Loucy (cell line): Measurements from ENCODE around the gene AKT1S1.
A peak's percentile ranks its signal among the peaks of the same experiment; 100 is the strongest.

Experiments used
- H2AFZ ChIP-seq: fragments of 200-600 bp; sonication (generic); 2 replicates; pipeline ENCODE4 v1.6.0; 2016; ENCODE audit warnings: antibody characterized with exemption, mild to moderate bottlenecking, low read length, moderate library complexity
- H3F3A ChIP-seq: fragments of 200-600 bp; 2 replicates; pipeline ENCODE4 v1.6.0; 2016; ENCODE audit warnings: antibody characterized with exemption, low read depth, mild to moderate bottlenecking
- H3K27me3 ChIP-seq: fragments of 200-600 bp; sonication (generic); 2 replicates; pipeline ENCODE4 v1.6.1; 2014; ENCODE audit warnings: low read length, mild to moderate bottlenecking; ENCODE audit not compliant: insufficient read depth, poor library complexity, severe bottlenecking
- H3K36me3 ChIP-seq: fragments of 200-600 bp; sonication (generic); 2 replicates; pipeline ENCODE4 v1.6.1; 2016; ENCODE audit warnings: low read length; ENCODE audit not compliant: insufficient read depth
- H3K4me1 ChIP-seq: fragments of 200-600 bp; sonication (generic); 2 replicates; pipeline ENCODE4 v1.5.1; 2014; ENCODE audit warnings: low read length, mild to moderate bottlenecking; ENCODE audit not compliant: insufficient read depth, poor library complexity, severe bottlenecking
- H3K4me2 ChIP-seq: fragments of 200-600 bp; sonication (generic); 2 replicates; pipeline ENCODE4 v1.6.0; 2014; ENCODE audit warnings: antibody characterized with exemption, low read length, low read depth, mild to moderate bottlenecking; ENCODE audit not compliant: poor library complexity, severe bottlenecking
- H3K4me3 ChIP-seq: fragments of 200-600 bp; sonication (generic); 2 replicates; pipeline ENCODE4 v1.5.1; 2014; ENCODE audit warnings: low read length, mild to moderate bottlenecking, mixed read lengths; ENCODE audit not compliant: poor library complexity, severe bottlenecking
- H3K79me2 ChIP-seq: fragments of 200-600 bp; sonication (generic); 2 replicates; pipeline ENCODE4 v1.6.1; 2014; ENCODE audit warnings: low read length; ENCODE audit not compliant: insufficient read depth
- H3K9ac ChIP-seq: fragments of 200-600 bp; sonication (generic); 2 replicates; pipeline ENCODE4 v1.6.0; 2014; ENCODE audit warnings: mild to moderate bottlenecking, low read depth, low read length, moderate library complexity; ENCODE audit not compliant: poor library complexity, severe bottlenecking
- H3K9me2 ChIP-seq: fragments of 200-600 bp; sonication (generic); replicated peaks from 2 replicates; pipeline ENCODE4 v1.6.1; 2016; ENCODE audit warnings: low read depth, low read length, mixed read lengths
- H3K9me3 ChIP-seq: fragments of 200-600 bp; sonication (generic); 2 replicates; pipeline ENCODE4 v1.6.1; 2014; ENCODE audit warnings: mild to moderate bottlenecking, antibody characterized with exemption, low read length, low read depth; ENCODE audit not compliant: insufficient read depth
- H4K20me1 ChIP-seq: fragments of 200-600 bp; sonication (generic); 2 replicates; pipeline ENCODE4 v1.6.0; 2014; ENCODE audit warnings: antibody characterized with exemption, low read length, mild to moderate bottlenecking; ENCODE audit not compliant: insufficient read depth, poor library complexity, severe bottlenecking
- EZH2phosphoT487 ChIP-seq: fragments of 200-600 bp; IDR thresholded peaks from 2 replicates; pipeline ENCODE4 v1.6.1; 2018; ENCODE audit warnings: antibody characterized with exemption, mild to moderate bottlenecking, moderate library complexity, borderline replicate concordance
- TF ChIP-seq, protein P1 (sequence below): fragments of 200-600 bp; sonication (generic); conservative IDR thresholded peaks from 2 replicates; pipeline ENCODE4 v1.5.1; 2014; ENCODE audit warnings: mild to moderate bottlenecking, antibody characterized with exemption, low read length

The AKT1S1 gene

DNA sequence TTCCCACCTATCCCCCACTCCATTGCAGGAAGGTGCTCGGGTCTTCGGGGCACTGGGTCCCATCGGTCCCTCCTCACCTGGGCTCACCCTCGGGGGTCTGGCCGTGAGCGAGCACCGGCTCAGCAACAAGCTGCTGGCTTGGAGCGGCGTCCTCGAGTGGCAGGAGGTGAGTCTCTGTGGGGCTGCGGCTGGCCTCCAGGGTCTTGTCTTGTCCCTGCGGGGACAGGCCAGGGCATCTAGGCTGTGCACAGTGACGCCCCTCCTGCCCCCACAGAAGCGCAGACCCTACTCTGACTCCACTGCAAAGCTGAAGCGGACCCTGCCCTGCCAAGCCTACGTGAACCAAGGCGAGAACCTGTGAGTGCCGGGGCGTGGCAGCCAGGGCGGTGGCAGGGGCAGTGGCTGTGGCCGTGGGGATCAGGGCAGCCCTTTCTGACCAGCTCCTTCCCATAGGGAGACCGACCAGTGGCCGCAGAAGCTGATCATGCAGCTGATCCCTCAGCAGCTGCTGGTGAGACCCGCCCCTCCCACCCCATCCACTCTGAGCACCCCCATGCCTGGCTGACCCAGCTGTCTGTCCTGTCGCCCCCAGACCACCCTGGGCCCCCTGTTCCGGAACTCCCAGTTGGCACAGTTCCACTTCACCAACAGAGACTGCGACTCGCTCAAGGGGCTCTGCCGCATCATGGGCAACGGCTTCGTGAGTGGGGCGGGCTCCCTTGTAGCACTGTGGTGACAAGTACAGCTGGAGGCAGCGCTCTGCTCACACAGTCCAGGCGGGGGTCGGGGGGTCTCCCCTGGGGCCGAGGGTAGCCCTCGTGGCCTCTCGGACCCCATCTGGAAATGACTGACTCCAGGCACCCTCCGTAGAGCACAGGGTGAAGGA lies 22.5 kb downstream of the AKT1S1 start:
- H3K9me3 ChIP-seq, result no peaks in the 10 kb centered on the region
- no peak overlapping the region for H3K4me3 ChIP-seq
- peak overlapping the region; percentile 95 for H3K4me2 ChIP-seq
- H3K79me2 ChIP-seq, result peaks cover 37% of the 10 kb centered on the region
- H3K27me3 ChIP-seq, result no peaks in the 10 kb centered on the region
- H3F3A ChIP-seq, result 0 out of 2 replicates have a peak, but pooled peaks cover 3% of the 10 kb centered on the region
- peaks cover 36% of the 10 kb centered on the region; the same call in 1 of the 2 replicates for H3K36me3 ChIP-seq
- no peaks in the 10 kb centered on the region for H3K9me2 ChIP-seq
- H2AFZ ChIP-seq, result no peak overlapping the region
- TF ChIP-seq, protein P1, sequence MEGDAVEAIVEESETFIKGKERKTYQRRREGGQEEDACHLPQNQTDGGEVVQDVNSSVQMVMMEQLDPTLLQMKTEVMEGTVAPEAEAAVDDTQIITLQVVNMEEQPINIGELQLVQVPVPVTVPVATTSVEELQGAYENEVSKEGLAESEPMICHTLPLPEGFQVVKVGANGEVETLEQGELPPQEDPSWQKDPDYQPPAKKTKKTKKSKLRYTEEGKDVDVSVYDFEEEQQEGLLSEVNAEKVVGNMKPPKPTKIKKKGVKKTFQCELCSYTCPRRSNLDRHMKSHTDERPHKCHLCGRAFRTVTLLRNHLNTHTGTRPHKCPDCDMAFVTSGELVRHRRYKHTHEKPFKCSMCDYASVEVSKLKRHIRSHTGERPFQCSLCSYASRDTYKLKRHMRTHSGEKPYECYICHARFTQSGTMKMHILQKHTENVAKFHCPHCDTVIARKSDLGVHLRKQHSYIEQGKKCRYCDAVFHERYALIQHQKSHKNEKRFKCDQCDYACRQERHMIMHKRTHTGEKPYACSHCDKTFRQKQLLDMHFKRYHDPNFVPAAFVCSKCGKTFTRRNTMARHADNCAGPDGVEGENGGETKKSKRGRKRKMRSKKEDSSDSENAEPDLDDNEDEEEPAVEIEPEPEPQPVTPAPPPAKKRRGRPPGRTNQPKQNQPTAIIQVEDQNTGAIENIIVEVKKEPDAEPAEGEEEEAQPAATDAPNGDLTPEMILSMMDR, result no peak
- TF ChIP-seq EZH2phosphoT487, result no peak
- peaks cover 50% of the 10 kb centered on the region for H4K20me1 ChIP-seq
- H3K9ac ChIP-seq, result no peak overlapping the region
- peaks cover 17% of the 10 kb centered on the region for H3K4me1 ChIP-seq

DNA sequence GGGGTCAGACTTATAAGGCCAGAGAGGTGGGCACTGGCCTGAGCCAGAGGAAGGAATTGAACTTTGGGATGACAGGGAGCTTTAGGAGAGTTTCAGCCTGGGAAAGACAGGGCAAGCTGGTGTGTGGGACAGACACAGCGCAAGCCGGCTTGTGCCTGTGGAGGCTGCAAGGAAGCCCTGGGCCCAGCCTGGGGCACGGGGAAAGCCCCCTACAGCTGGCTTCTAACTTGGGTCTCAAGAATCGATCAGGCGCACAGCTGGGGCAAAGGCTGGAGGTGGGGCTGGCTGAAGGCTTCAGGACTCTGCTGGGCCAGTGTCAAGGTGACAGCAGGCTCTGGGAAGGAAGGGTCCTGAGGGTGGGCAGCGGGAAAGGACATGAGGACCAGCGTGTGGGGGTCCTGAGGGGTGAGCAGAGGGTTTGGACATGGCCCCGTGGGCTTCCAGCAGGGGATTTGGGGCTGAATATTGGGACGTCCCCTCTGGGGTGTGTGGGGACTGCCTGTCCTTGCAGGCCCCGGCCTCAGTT lies 23.2 kb downstream of the AKT1S1 start:
- Histone ChIP-seq H3K79me2 (peaks cover 37% of the 10 kb centered on the region), H2AFZ (no peak overlapping the region), H3K9me3 (no peaks in the 10 kb centered on the region), H3F3A (0 out of 2 replicates have a peak, but pooled peaks cover 3% of the 10 kb centered on the region), H4K20me1 (peaks cover 50% of the 10 kb centered on the region), H3K36me3 (peaks cover 32% of the 10 kb centered on the region; the same call in 1 of the 2 replicates), H3K9me2 (no peaks in the 10 kb centered on the region), H3K4me1 (peaks cover 21% of the 10 kb centered on the region), H3K4me3 (peak overlapping the region; percentile 40), H3K9ac (no peak overlapping the region), H3K4me2 (peak overlapping the region; percentile 95), H3K27me3 (no peaks in the 10 kb centered on the region)
- no peak for TF ChIP-seq EZH2phosphoT487
- TF ChIP-seq, protein P1, result no peak

DNA sequence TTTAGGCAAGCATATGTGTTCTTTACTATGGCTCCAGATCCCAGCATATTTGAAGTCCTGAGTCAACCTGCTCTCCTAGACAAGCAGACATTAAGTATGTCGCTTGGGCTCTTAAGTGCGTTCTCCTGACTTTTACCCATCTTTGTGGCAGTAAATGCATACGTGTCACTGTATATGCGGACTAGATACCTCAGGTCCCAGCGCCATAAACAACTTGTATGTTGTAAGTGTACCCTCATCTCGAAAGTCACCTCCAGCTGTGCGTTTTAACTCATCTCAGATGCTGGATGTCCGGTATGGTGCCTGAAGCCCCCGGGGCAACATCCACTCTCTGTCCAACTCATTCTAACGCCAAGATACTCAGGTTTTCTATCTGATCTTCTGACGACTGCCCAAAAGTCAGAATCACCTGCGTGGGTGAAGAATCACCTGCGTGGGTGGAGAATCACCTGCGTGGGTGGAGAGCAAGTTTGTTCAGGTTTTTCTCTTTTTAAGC lies 24.5 kb downstream of the AKT1S1 start:
- Histone ChIP-seq H3F3A (0 out of 2 replicates have a peak, but pooled peaks cover 3% of the 10 kb centered on the region), H3K9me3 (no peaks in the 10 kb centered on the region), H4K20me1 (peaks cover 50% of the 10 kb centered on the region), H3K9me2 (no peaks in the 10 kb centered on the region), H3K4me2 (peak overlapping the region; percentile 95), H2AFZ (no peak overlapping the region), H3K36me3 (peaks cover 25% of the 10 kb centered on the region; the same call in 1 of the 2 replicates), H3K79me2 (peaks cover 37% of the 10 kb centered on the region), H3K4me1 (peaks cover 32% of the 10 kb centered on the region), H3K9ac (peak overlapping the region; percentile 68), H3K27me3 (no peaks in the 10 kb centered on the region), H3K4me3 (peak overlapping the region; percentile 99)
- no peak for TF ChIP-seq EZH2phosphoT487
- TF ChIP-seq, protein P1, result no peak
